ENCODE measurements around the gene CC2D1A.

GRCh38 chr19:13877303-13877702 is 28.7 kb upstream of the CC2D1A start:
- TF ChIP-seq EZH2 (IDR thresholded peaks at IDR 0.05; ENCODE audit: insufficient read depth, poor library complexity, severe bottlenecking) = no peak
- no peak for TF ChIP-seq EZH2phosphoT487 (IDR thresholded peaks at IDR 0.05; ENCODE audit: insufficient read depth, low read depth)
